NB4 (cell line): ENCODE data around the gene CYP24A1.

Experiments
- POLR2A ChIP-seq: IDR thresholded peaks from 2 replicates; pipeline ENCODE4 v1.6.1; 2011; ENCODE audit warnings: mild to moderate bottlenecking; ENCODE audit not compliant: insufficient read length; ENCODE audit errors: extremely low read depth
- TF ChIP-seq, protein P1 (sequence below): IDR thresholded peaks from one replicate; pipeline ENCODE4 v1.5.1; 2012; ENCODE audit warnings: low read depth, low read length

DNA sequence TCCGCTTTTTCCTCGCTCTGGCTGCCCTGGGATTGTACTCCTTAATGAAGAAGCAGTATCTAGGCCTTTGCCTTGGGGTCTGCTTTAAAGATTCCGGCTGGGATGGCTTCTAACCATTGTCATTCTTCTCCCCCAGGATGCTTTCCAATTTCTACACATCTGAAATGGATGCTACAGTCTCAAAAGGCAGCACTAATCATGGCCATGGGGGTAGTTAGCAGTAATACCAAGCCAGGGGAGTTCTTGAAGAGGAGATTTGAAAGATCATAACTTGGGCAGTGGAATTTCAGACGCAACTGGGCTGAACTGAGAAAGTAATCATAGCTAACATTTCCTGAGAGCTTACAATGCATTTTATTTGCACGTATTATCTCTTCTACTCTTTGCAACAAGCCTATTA lies 30.7 kb upstream of the CYP24A1 start:
- TF ChIP-seq, protein P1, sequence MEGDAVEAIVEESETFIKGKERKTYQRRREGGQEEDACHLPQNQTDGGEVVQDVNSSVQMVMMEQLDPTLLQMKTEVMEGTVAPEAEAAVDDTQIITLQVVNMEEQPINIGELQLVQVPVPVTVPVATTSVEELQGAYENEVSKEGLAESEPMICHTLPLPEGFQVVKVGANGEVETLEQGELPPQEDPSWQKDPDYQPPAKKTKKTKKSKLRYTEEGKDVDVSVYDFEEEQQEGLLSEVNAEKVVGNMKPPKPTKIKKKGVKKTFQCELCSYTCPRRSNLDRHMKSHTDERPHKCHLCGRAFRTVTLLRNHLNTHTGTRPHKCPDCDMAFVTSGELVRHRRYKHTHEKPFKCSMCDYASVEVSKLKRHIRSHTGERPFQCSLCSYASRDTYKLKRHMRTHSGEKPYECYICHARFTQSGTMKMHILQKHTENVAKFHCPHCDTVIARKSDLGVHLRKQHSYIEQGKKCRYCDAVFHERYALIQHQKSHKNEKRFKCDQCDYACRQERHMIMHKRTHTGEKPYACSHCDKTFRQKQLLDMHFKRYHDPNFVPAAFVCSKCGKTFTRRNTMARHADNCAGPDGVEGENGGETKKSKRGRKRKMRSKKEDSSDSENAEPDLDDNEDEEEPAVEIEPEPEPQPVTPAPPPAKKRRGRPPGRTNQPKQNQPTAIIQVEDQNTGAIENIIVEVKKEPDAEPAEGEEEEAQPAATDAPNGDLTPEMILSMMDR = no peak
- TF ChIP-seq POLR2A = no peak
